ENCODE results near the gene PPM1A. TPM values are rescaled to one million over a fixed set of nuclear protein-coding genes. Genes with fewer than 3 reads are reported as not detected.

PPM1A gene
- polyA plus RNA-seq (2013, experiment 1 of 2): 34.3 TPM
- polyA plus RNA-seq (2013, experiment 2 of 2): 35.4 TPM

DNA sequence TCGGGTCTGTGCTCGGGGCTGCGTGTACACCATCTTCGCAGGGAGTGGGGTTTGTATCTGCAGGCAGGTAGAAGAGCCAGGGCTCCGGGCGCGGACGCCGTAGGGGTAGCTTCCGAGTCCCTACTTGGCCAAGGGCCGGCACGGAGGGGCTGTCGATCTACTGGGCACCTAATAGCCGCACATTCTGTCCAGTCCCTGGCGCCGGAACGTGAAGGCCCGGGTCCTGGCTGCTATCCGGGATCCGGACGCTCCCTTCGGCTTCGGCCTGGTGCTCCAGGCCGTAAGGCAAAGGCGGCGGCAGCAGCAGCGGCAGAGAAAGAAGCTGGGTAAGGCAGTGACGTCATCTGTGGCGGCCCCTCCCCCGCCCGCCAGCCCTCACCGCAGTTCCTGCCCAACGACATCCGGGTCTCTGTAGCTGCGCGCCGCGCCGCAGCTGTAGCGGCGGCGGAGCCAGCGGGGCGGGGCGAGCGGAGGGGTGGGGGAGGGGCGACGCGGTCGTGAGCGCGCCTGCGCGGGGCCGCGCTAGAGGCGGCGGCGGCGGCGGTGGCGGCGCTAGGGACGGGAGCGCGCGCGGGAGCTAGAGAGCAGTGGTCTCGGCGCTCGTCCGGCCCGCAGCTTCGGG is at the start of gene PPM1A:
Gene PPM1A, plus strand, starts transcription at position 525 of the 622 bp plus-strand sequence. CDS start 33,483 bp downstream, outside the sequence.
- H2BK120ac ChIP-seq (ENCODE audit: low read depth, low read length): peak within 1 kb of the TSS; percentile 96
- H3K56ac ChIP-seq (ENCODE audit: low read length): peak within 1 kb of the TSS; percentile 96
- no peaks in the 10 kb centered on the region for H3K79me1 ChIP-seq (ENCODE audit: low read length)
- H3K4ac ChIP-seq (ENCODE audit: low read depth, low read length): peak within 1 kb of the TSS; percentile 83
- no peak within 1 kb of the TSS for H2AK5ac ChIP-seq (ENCODE audit: low read length)
- peak within 1 kb of the TSS; percentile 72 for H3K4me3 ChIP-seq (ENCODE audit: low read length)
- no peak within 1 kb of the TSS for H2BK5ac ChIP-seq (ENCODE audit: low read length)
- WGBS (ENCODE audit: extremely low coverage, insufficient coverage, low lambda C conversion rate): no CpG with 5 or more reads among the region's 74 CpGs
- peak within 1 kb of the TSS; percentile 75 for H3K23ac ChIP-seq (ENCODE audit: low read length)
- H3K4me2 ChIP-seq (ENCODE audit: low read length): peak within 1 kb of the TSS; percentile 64
- no peak within 1 kb of the TSS for H2BK15ac ChIP-seq (replicated peaks; ENCODE audit: low read depth)
- H3K79me2 ChIP-seq (ENCODE audit: control insufficient read depth, insufficient read depth, low read length): peaks cover 21% of the 10 kb centered on the region
- peak within 1 kb of the TSS; percentile 97 for H4K8ac ChIP-seq (ENCODE audit: low read depth, low read length)
- peak; percentile 98 for DNase-seq
- peaks cover 2% of the 10 kb centered on the region for H3K4me1 ChIP-seq (ENCODE audit: control insufficient read depth, low read depth, low read length)
- H3K36me3 ChIP-seq (ENCODE audit: control insufficient read depth, insufficient read depth, low read length): no peaks in the 10 kb centered on the region
- H3K9ac ChIP-seq (ENCODE audit: low read length): peak within 1 kb of the TSS; percentile 94
- no peaks in the 10 kb centered on the region for H3K27me3 ChIP-seq (ENCODE audit: insufficient read depth, low read length, poor library complexity)
- no peak within 1 kb of the TSS for H4K5ac ChIP-seq (ENCODE audit: low read length)
- H3K27ac ChIP-seq (ENCODE audit: low read depth, low read length): peak within 1 kb of the TSS; percentile 99
- H3K18ac ChIP-seq (ENCODE audit: low read length): peak within 1 kb of the TSS; percentile 100

- H3K9ac ChIP-seq (ENCODE audit: low read length): no peak overlapping the region
- H3K4me1 ChIP-seq (ENCODE audit: control insufficient read depth, low read depth, low read length): no peaks in the 10 kb centered on the region
- no peaks in the 10 kb centered on the region for H3K27me3 ChIP-seq (ENCODE audit: insufficient read depth, low read length, poor library complexity)
- H3K79me1 ChIP-seq (ENCODE audit: low read length): no peaks in the 10 kb centered on the region
- H3K18ac ChIP-seq (ENCODE audit: low read length): no peak overlapping the region
- no peak overlapping the region for H2AK5ac ChIP-seq (ENCODE audit: low read length)
- no peak overlapping the region for H3K56ac ChIP-seq (ENCODE audit: low read length)
- no peak overlapping the region for H4K5ac ChIP-seq (ENCODE audit: low read length)
- DNase-seq: no peak
- H2BK15ac ChIP-seq (replicated peaks; ENCODE audit: low read depth): no peak overlapping the region
- H3K79me2 ChIP-seq (ENCODE audit: control insufficient read depth, insufficient read depth, low read length): no peaks in the 10 kb centered on the region
- no peak overlapping the region for H3K27ac ChIP-seq (ENCODE audit: low read depth, low read length)
- no peak overlapping the region for H2BK120ac ChIP-seq (ENCODE audit: low read depth, low read length)
- H3K4me2 ChIP-seq (ENCODE audit: low read length): no peak overlapping the region
- H3K4me3 ChIP-seq (ENCODE audit: low read length): no peak overlapping the region
- no peaks in the 10 kb centered on the region for H3K36me3 ChIP-seq (ENCODE audit: control insufficient read depth, insufficient read depth, low read length)
- no peak overlapping the region for H4K8ac ChIP-seq (ENCODE audit: low read depth, low read length)
- H3K23ac ChIP-seq (ENCODE audit: low read length): no peak overlapping the region
- H3K4ac ChIP-seq (ENCODE audit: low read depth, low read length): no peak overlapping the region
- no peak overlapping the region for H2BK5ac ChIP-seq (ENCODE audit: low read length)
Measured at GRCh38 chr14:60199321-60199720, 49.7 kb upstream of the PPM1A start.

GRCh38 chr14:60204104-60204842 is 44.7 kb upstream of the PPM1A start:
- Histone ChIP-seq H3K79me2 (ENCODE audit: control insufficient read depth, insufficient read depth, low read length) (no peaks in the 10 kb centered on the region), H3K4me3 (ENCODE audit: low read length) (no peak overlapping the region), H2AK5ac (ENCODE audit: low read length) (no peak overlapping the region), H3K27me3 (ENCODE audit: insufficient read depth, low read length, poor library complexity) (no peaks in the 10 kb centered on the region), H3K27ac (ENCODE audit: low read depth, low read length) (no peak overlapping the region), H2BK5ac (ENCODE audit: low read length) (no peak overlapping the region), H3K4me2 (ENCODE audit: low read length) (no peak overlapping the region), H3K56ac (ENCODE audit: low read length) (no peak overlapping the region), H4K5ac (ENCODE audit: low read length) (no peak overlapping the region), H3K9ac (ENCODE audit: low read length) (no peak overlapping the region), H3K4me1 (ENCODE audit: control insufficient read depth, low read depth, low read length) (no peaks in the 10 kb centered on the region), H3K79me1 (ENCODE audit: low read length) (no peaks in the 10 kb centered on the region), H4K8ac (ENCODE audit: low read depth, low read length) (no peak overlapping the region), H2BK120ac (ENCODE audit: low read depth, low read length) (no peak overlapping the region), H3K4ac (ENCODE audit: low read depth, low read length) (no peak overlapping the region), H3K36me3 (ENCODE audit: control insufficient read depth, insufficient read depth, low read length) (no peaks in the 10 kb centered on the region), H3K23ac (ENCODE audit: low read length) (no peak overlapping the region), H2BK15ac (replicated peaks; ENCODE audit: low read depth) (no peak overlapping the region), H3K18ac (ENCODE audit: low read length) (no peak overlapping the region)
- WGBS (ENCODE audit: extremely low coverage, insufficient coverage, low lambda C conversion rate): no CpG with 5 or more reads among the region's 8 CpGs
- DNase-seq: no peak

DNA sequence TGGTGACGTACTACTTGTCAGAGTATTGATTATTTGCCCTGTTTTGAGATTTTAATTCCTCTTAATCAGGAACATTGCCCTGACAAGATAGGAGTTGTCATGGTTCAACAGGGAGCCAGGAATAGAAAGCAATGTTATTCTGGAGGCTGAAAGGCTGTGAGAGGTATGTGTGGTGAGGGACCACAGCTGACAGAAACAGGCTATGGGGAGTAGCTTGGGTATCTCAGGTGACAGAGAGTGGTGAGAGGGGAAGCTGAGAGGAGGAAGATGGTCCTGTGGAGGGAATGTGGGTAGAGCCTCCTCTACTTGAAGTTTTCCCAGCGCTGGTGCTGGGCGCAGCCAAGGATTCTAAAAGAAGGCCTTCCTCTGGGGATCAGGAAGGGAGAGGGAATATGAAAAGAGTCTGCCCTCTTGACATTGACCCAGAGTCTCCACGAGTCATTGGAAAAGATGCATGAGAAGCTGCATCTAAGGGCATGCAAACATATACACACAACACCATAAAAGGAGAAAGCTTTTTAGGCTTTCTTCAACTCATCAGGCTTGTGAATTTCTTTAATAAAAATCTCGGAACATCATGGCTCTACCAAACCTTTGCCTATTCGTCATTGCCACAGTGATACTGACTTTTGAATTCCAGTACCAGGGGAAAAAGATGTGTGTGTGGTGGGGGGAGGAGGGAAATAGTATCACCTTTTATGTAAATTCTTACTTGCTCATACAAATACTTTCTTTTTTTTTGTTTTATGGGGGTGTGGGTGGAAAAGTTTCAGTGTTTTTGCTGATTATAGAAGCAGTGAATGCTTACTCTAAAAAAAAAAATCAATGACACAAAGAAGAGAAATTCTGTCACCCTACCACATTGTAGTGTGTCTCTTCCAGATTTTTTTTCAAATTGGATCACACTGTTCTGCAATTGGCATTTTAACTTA is 43.9 kb upstream of the PPM1A start:
- Histone ChIP-seq H3K36me3 (ENCODE audit: control insufficient read depth, insufficient read depth, low read length) (no peaks in the 10 kb centered on the region), H4K5ac (ENCODE audit: low read length) (no peak overlapping the region), H3K9ac (ENCODE audit: low read length) (no peak overlapping the region), H3K4me1 (ENCODE audit: control insufficient read depth, low read depth, low read length) (no peaks in the 10 kb centered on the region), H3K18ac (ENCODE audit: low read length) (no peak overlapping the region), H2AK5ac (ENCODE audit: low read length) (no peak overlapping the region), H3K79me1 (ENCODE audit: low read length) (no peaks in the 10 kb centered on the region), H3K4ac (ENCODE audit: low read depth, low read length) (no peak overlapping the region), H2BK120ac (ENCODE audit: low read depth, low read length) (no peak overlapping the region), H3K4me3 (ENCODE audit: low read length) (no peak overlapping the region), H3K23ac (ENCODE audit: low read length) (no peak overlapping the region), H3K56ac (ENCODE audit: low read length) (no peak overlapping the region), H2BK15ac (replicated peaks; ENCODE audit: low read depth) (no peak overlapping the region), H3K79me2 (ENCODE audit: control insufficient read depth, insufficient read depth, low read length) (no peaks in the 10 kb centered on the region), H3K27ac (ENCODE audit: low read depth, low read length) (no peak overlapping the region), H2BK5ac (ENCODE audit: low read length) (no peak overlapping the region), H3K27me3 (ENCODE audit: insufficient read depth, low read length, poor library complexity) (no peaks in the 10 kb centered on the region), H4K8ac (ENCODE audit: low read depth, low read length) (no peak overlapping the region), H3K4me2 (ENCODE audit: low read length) (no peak overlapping the region)
- DNase-seq: no peak
- no CpG with 5 or more reads among the region's 6 CpGs for WGBS (ENCODE audit: extremely low coverage, insufficient coverage, low lambda C conversion rate)

DNA sequence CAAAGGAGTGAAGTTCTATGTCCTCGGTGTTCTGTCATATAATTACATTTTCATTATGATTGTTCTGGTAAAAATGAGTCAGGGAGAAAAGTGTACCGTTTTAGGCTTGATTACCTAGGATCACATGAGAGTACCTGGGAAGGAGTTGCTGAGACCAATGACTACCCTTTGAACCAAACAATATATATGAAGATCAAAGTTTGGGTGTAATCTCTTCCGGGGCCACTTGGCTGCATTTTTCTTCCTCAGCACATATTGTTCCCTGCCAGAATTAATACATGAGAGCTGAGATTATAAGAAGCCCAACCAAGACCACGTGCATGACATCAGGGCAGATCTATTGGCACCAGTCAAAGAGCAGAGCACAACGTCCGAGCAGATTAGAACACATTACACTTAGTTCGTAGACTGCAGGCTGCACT is 42.8 kb upstream of the PPM1A start:
- Histone ChIP-seq H3K9ac (ENCODE audit: low read length) (no peak overlapping the region), H3K4me2 (ENCODE audit: low read length) (no peak overlapping the region), H4K5ac (ENCODE audit: low read length) (no peak overlapping the region), H3K4me3 (ENCODE audit: low read length) (no peak overlapping the region), H3K36me3 (ENCODE audit: control insufficient read depth, insufficient read depth, low read length) (no peaks in the 10 kb centered on the region), H3K79me1 (ENCODE audit: low read length) (no peaks in the 10 kb centered on the region), H4K8ac (ENCODE audit: low read depth, low read length) (no peak overlapping the region), H3K23ac (ENCODE audit: low read length) (no peak overlapping the region), H3K4ac (ENCODE audit: low read depth, low read length) (no peak overlapping the region), H3K18ac (ENCODE audit: low read length) (no peak overlapping the region), H3K27ac (ENCODE audit: low read depth, low read length) (no peak overlapping the region), H3K4me1 (ENCODE audit: control insufficient read depth, low read depth, low read length) (no peaks in the 10 kb centered on the region), H3K56ac (ENCODE audit: low read length) (no peak overlapping the region), H2BK120ac (ENCODE audit: low read depth, low read length) (no peak overlapping the region), H2BK15ac (replicated peaks; ENCODE audit: low read depth) (no peak overlapping the region), H3K79me2 (ENCODE audit: control insufficient read depth, insufficient read depth, low read length) (no peaks in the 10 kb centered on the region), H2AK5ac (ENCODE audit: low read length) (no peak overlapping the region), H2BK5ac (ENCODE audit: low read length) (no peak overlapping the region), H3K27me3 (ENCODE audit: insufficient read depth, low read length, poor library complexity) (no peaks in the 10 kb centered on the region)
- no peak for DNase-seq
- WGBS (ENCODE audit: extremely low coverage, insufficient coverage, low lambda C conversion rate): no CpG with 5 or more reads among the region's 7 CpGs

Data from mesendoderm (in vitro differentiated cells).